AML-193 (cell line): ENCODE data around the gene LRRC4C.

Experiments
- DNase-seq, 2 experiments: peaks; one replicate each; lab custom pipeline; 2025; lab: John Stamatoyannopoulos, UW

Gene LRRC4C

GRCh38 chr11:40099426-40100161, 1359.9 kb downstream of the LRRC4C start:
- no peak for DNase-seq

GRCh38 chr11:40095446-40095845, 1364.0 kb downstream of the LRRC4C start:
- no peak for DNase-seq

GRCh38 chr11:40094954-40095353, 1364.5 kb downstream of the LRRC4C start:
- DNase-seq: no peak

- no peak for DNase-seq
Observed at GRCh38 chr11:40080434-40080833, 1379.0 kb downstream of the LRRC4C start.
